PC-9 (cell line): ENCODE measurements around the gene SGMS1. TPM values are rescaled to one million over a fixed set of nuclear protein-coding genes. Genes with fewer than 3 reads are reported as not detected.

Experiments
- BruUV-seq: library from RNA; stranded (reverse); fragments of 400-500 nt; replicated peaks from 2 replicates; lab custom pipeline; 2021; lab: Mats Ljungman, UMichigan
- CTCF ChIA-PET: fragments of 300-600 bp; sonication (Branson Sonifier 250); formaldehyde crosslinking; loops from one replicate; lab custom pipeline; 2022; ENCODE audit warnings: antibody characterized with exemption; lab: Charles Lee
- POLR2A ChIA-PET: fragments of 300-600 bp; sonication (Branson Sonifier 250); formaldehyde crosslinking; loops from one replicate; lab custom pipeline; 2022; ENCODE audit warnings: antibody characterized with exemption; ENCODE audit not compliant: unreplicated experiment; lab: Charles Lee
- DNase-seq, 2 experiments: peaks; one replicate each; pipeline versions ENCODE4 v3.0.0 to v3.0.0-alpha.2; 2015 to 2022; ENCODE audit warnings: mixed read lengths in 1 of 2
- H2AFZ ChIP-seq: fragments of 200-600 bp; sonication (generic); 2 replicates; pipeline ENCODE4 v1.8.1; 2017; ENCODE audit warnings: antibody characterized with exemption
- H3F3A ChIP-seq: fragments of 200-600 bp; sonication (generic); 2 replicates; pipeline ENCODE4 v1.8.1; 2017; ENCODE audit warnings: antibody characterized with exemption, mild to moderate bottlenecking, low read depth; ENCODE audit not compliant: insufficient read depth
- H3K27ac ChIP-seq: fragments of 200-600 bp; sonication (generic); 2 replicates; pipeline ENCODE4 v1.6.1; 2016; ENCODE audit warnings: mixed run types
- H3K27me3 ChIP-seq: fragments of 200-600 bp; sonication (generic); 2 replicates; pipeline ENCODE4 v1.6.1; 2016; ENCODE audit warnings: low read depth, mixed run types; ENCODE audit not compliant: insufficient read depth
- H3K36me3 ChIP-seq: fragments of 200-600 bp; sonication (generic); 2 replicates; pipeline ENCODE4 v1.6.1; 2016; ENCODE audit warnings: low read depth, mixed run types
- H3K4me1 ChIP-seq: fragments of 200-600 bp; sonication (generic); replicated peaks from 2 replicates; pipeline ENCODE4 v1.6.1; 2016; ENCODE audit warnings: mixed run types; ENCODE audit not compliant: insufficient read depth
- H3K4me2 ChIP-seq: fragments of 200-600 bp; sonication (generic); 2 replicates; pipeline ENCODE4 v1.6.1; 2017; ENCODE audit warnings: mixed run types
- H3K4me3 ChIP-seq: fragments of 200-600 bp; sonication (generic); 2 replicates; pipeline ENCODE4 v1.6.1; 2016; ENCODE audit warnings: mixed run types
- H3K79me2 ChIP-seq: fragments of 200-600 bp; sonication (generic); 2 replicates; pipeline ENCODE4 v1.6.1; 2017; ENCODE audit warnings: low read depth, mixed run types
- H3K9me2 ChIP-seq: fragments of 200-600 bp; sonication (generic); 2 replicates; pipeline ENCODE4 v1.8.1; 2017; ENCODE audit warnings: mild to moderate bottlenecking; ENCODE audit not compliant: insufficient read depth
- H3K9me3 ChIP-seq: fragments of 200-600 bp; sonication (generic); 2 replicates; pipeline ENCODE4 v1.8.1; 2016; ENCODE audit warnings: low read depth; ENCODE audit not compliant: insufficient read depth
- H4K20me1 ChIP-seq: fragments of 200-600 bp; sonication (generic); 2 replicates; pipeline ENCODE4 v1.8.1; 2017; ENCODE audit not compliant: insufficient read depth
- EZH2 ChIP-seq: fragments of 200-600 bp; sonication (generic); IDR thresholded peaks from 2 replicates; pipeline ENCODE4 v1.8.0; 2017; ENCODE audit warnings: antibody characterized with exemption, low read depth
- intact Hi-C: fragments of 100-400 bp; cut with micrococcal nuclease; formaldehyde crosslinking; loops from one replicate; pipeline ENCODE4 v1.10.0; 2022; ENCODE audit not compliant: unreplicated experiment
- total RNA-seq: library from RNA; stranded (reverse); gene quantifications from 2 replicates; pipeline ENCODE4 v1.2.3, GENCODE V29; 2021
- TF ChIP-seq, protein P1 (sequence below): fragments of 200-600 bp; sonication (generic); conservative IDR thresholded peaks from 2 replicates; pipeline ENCODE4 v1.6.1; 2017; ENCODE audit warnings: mixed run types, antibody characterized with exemption, mild to moderate bottlenecking, moderate library complexity

Gene SGMS1
- total RNA-seq, 1 experiment from 2014 or later = 35.0 TPM

DNA sequence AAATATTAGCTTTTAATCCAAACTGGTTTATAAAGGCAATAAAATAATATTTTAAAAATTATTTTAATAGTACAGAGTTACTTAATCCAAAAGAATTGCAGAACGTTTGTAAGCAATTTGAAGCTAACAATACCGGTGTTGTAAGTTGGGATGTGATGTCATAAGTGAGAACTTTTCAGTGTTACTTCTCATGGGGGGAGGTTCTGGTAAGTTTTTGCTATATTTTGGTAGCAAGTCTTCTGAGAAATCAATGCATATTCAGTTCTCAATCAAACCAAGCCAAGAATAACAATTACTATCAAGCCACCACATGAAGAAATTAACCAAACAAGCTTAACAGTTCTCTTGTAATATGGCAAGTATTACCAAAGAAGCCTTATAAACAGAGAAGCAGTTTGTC, 225.4 kb downstream of the SGMS1 start:
- Histone ChIP-seq H4K20me1 (no peaks in the 10 kb centered on the region; the same call in 1 of the 2 replicates), H3K36me3 (peaks cover 25% of the 10 kb centered on the region), H3K27ac (no peak overlapping the region), H3K9me3 (peaks cover 3% of the 10 kb centered on the region; the same call in 1 of the 2 replicates), H3K9me2 (no peaks in the 10 kb centered on the region), H3K79me2 (peaks cover 96% of the 10 kb centered on the region), H3K4me1 (peaks cover 68% of the 10 kb centered on the region), H3K27me3 (no peaks in the 10 kb centered on the region), H3K4me3 (no peak overlapping the region), H3K4me2 (no peak overlapping the region), H2AFZ (no peak overlapping the region), H3F3A (peaks cover 44% of the 10 kb centered on the region)
- TF ChIP-seq, protein P1, sequence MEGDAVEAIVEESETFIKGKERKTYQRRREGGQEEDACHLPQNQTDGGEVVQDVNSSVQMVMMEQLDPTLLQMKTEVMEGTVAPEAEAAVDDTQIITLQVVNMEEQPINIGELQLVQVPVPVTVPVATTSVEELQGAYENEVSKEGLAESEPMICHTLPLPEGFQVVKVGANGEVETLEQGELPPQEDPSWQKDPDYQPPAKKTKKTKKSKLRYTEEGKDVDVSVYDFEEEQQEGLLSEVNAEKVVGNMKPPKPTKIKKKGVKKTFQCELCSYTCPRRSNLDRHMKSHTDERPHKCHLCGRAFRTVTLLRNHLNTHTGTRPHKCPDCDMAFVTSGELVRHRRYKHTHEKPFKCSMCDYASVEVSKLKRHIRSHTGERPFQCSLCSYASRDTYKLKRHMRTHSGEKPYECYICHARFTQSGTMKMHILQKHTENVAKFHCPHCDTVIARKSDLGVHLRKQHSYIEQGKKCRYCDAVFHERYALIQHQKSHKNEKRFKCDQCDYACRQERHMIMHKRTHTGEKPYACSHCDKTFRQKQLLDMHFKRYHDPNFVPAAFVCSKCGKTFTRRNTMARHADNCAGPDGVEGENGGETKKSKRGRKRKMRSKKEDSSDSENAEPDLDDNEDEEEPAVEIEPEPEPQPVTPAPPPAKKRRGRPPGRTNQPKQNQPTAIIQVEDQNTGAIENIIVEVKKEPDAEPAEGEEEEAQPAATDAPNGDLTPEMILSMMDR = no peak
- TF ChIP-seq EZH2 = no peak
- CTCF ChIA-PET = no interaction called here
- intact Hi-C loops = no loop called here
- no TSS peak for BruUV-seq
- no peak for DNase-seq
- POLR2A ChIA-PET = interaction anchor here (0.5 kb wide), 1 partner anchor 67 kb away, joined by 3 read pairs; no protein-coding TSS in a partner anchor

DNA sequence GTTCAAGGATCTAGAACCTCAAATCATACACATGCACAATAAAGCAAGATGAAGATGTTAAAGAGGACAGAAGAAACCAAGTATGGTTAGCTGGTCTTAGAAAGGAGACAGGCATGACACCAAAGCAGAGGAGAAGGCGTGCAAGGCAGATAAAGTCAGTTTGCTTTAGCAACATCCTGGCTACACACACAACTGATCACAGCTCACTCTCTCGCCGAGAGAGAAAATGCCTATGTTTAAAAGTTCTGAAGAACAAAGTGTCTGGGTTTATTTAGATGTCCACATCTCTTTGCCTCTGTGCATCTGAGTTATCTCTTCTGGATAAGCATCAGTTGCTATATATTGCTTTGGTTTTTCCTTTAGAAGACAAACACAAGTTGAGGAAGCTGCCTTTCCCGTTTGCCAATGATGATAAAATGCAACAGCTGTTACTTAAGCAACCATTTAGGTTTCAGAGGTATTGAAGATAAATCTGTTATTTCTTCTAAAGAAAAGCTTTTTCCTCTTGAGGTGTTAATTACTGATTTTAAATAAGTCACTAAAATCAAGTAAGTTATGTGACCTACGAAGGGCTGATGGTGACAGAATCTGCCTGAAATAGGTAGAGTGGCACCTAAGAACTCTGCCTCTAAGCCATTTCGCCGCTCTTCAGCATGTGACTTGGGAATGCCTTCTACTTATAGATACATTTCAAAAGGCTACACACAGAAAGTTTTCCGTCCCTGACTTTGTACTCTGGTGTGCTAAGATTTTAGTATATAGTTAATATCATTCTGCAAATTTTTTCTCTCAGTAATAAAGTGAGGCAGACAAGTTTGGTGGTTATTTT, 226.2 kb downstream of the SGMS1 start:
- CTCF ChIA-PET = interaction anchor here (1.1 kb wide), 1 partner anchor 30 kb away, joined by 4 read pairs; no protein-coding TSS in a partner anchor
- intact Hi-C loops = no loop called here

More for the DNA sequence above, 226.2 kb downstream of the SGMS1 start:
- Histone ChIP-seq H3K4me2 (peak overlapping the region; percentile 58), H3K36me3 (peaks cover 26% of the 10 kb centered on the region), H3K27me3 (no peaks in the 10 kb centered on the region), H3K4me1 (peaks cover 68% of the 10 kb centered on the region), H3K27ac (peak overlapping the region; percentile 86; the same call in 1 of the 2 replicates), H3K4me3 (no peak overlapping the region), H3K79me2 (peaks cover 96% of the 10 kb centered on the region), H3K9me3 (peaks cover 3% of the 10 kb centered on the region; the same call in 1 of the 2 replicates), H4K20me1 (no peaks in the 10 kb centered on the region; the same call in 1 of the 2 replicates), H2AFZ (no peak overlapping the region), H3F3A (peaks cover 41% of the 10 kb centered on the region), H3K9me2 (no peaks in the 10 kb centered on the region)
- POLR2A ChIA-PET = no interaction called here
- BruUV-seq = no TSS peak
- TF ChIP-seq EZH2 = no peak
- TF ChIP-seq, protein P1 = no peak
- no peak for DNase-seq
